Measurements from ENCODE around the gene PAXX.

- no peak for TF ChIP-seq CTCF (optimal IDR thresholded peaks at IDR 0.05 in 1 of 3, IDR thresholded peaks at IDR 0.05 in 1 of 3, conservative IDR thresholded peaks at IDR 0.05 in 1 of 3; ENCODE audit: extremely low read depth in 1 of 3, insufficient read depth in 2 of 3, low read length in 3 of 3)
- no peak for TF ChIP-seq EZH2 (IDR thresholded peaks at IDR 0.05; ENCODE audit: low read length)
These were observed 9.8 kb downstream of the PAXX start for GRCh38 chr9:137001857-137002645.
